Hepatocyte (in vitro differentiated cells): ENCODE measurements around the gene RAB33B. TPM values are rescaled to one million over a fixed set of nuclear protein-coding genes. Genes with fewer than 3 reads are reported as not detected.

Experiments
- DNase-seq: peaks from one replicate; pipeline ENCODE4 v3.0.0-alpha.2; 2016; ENCODE audit warnings: low spot score
- H2AFZ ChIP-seq: fragments of 200-600 bp; sonication (generic); 2 replicates; pipeline ENCODE4 v1.6.0; 2016; ENCODE audit warnings: antibody characterized with exemption, mild to moderate bottlenecking
- H3K27ac ChIP-seq: fragments of 200-600 bp; sonication (generic); 2 replicates; pipeline ENCODE4 v1.5.1; 2016; ENCODE audit warnings: mild to moderate bottlenecking
- H3K27me3 ChIP-seq: fragments of 200-600 bp; sonication (generic); 2 replicates; pipeline ENCODE4 v1.6.1; 2016
- H3K36me3 ChIP-seq: fragments of 200-600 bp; sonication (generic); replicated peaks from 2 replicates; pipeline ENCODE4 v1.5.1; 2016; ENCODE audit warnings: low read depth; ENCODE audit not compliant: insufficient read depth
- H3K4me1 ChIP-seq: fragments of 200-600 bp; sonication (generic); 2 replicates; pipeline ENCODE4 v1.5.1; 2016; ENCODE audit warnings: mild to moderate bottlenecking, moderate library complexity; ENCODE audit not compliant: insufficient read depth
- H3K4me2 ChIP-seq: fragments of 200-600 bp; sonication (generic); 2 replicates; pipeline ENCODE4 v1.6.0; 2016
- H3K4me3 ChIP-seq: fragments of 200-600 bp; sonication (generic); 2 replicates; pipeline ENCODE4 v1.5.1; 2016; ENCODE audit warnings: mild to moderate bottlenecking
- H3K79me2 ChIP-seq: fragments of 200-600 bp; sonication (generic); 2 replicates; pipeline ENCODE4 v1.6.0; 2017; ENCODE audit warnings: mild to moderate bottlenecking
- H3K9me2 ChIP-seq: fragments of 200-600 bp; sonication (generic); replicated peaks from 2 replicates; pipeline ENCODE4 v1.6.0; 2017; ENCODE audit warnings: mild to moderate bottlenecking; ENCODE audit not compliant: insufficient read depth
- H3K9me3 ChIP-seq: fragments of 200-600 bp; sonication (generic); 2 replicates; pipeline ENCODE4 v1.5.1; 2016; ENCODE audit warnings: low read depth, mild to moderate bottlenecking
- H4K20me1 ChIP-seq: fragments of 200-600 bp; sonication (generic); 2 replicates; pipeline ENCODE4 v1.6.0; 2016; ENCODE audit warnings: mild to moderate bottlenecking; ENCODE audit not compliant: insufficient read depth, poor library complexity, severe bottlenecking
- EZH2 ChIP-seq: fragments of 200-600 bp; sonication (generic); IDR thresholded peaks from 2 replicates; pipeline ENCODE4 v1.6.1; 2016; ENCODE audit warnings: antibody characterized with exemption, mild to moderate bottlenecking, borderline replicate concordance
- EZH2phosphoT487 ChIP-seq: fragments of 200-600 bp; sonication (generic); IDR thresholded peaks from one replicate; pipeline ENCODE4 v1.6.1; 2018; ENCODE audit warnings: antibody characterized with exemption, mild to moderate bottlenecking, low read depth, moderate library complexity; ENCODE audit not compliant: unreplicated experiment, severe bottlenecking
- WGBS: methylation state at CpG from one replicate; pipeline ENCODE4 v1.1.6; 2016; ENCODE audit warnings: low lambda C conversion rate; ENCODE audit errors: missing lambda C conversion rate; 5-methylcytosine and 5-hydroxymethylcytosine counted together
- polyA plus RNA-seq: library from polyadenylated mRNA; unstranded; fragments of >200 nt; fragmentation: Nextera tagmentation; extraction: Ambion mirVana; gene quantifications from 2 replicates; pipeline ENCODE4 v1.2.1, GENCODE V29; 2016
- total RNA-seq: library from RNA; depleted of rRNA; stranded (reverse); fragments of >200 nt; gene quantifications from 2 replicates; pipeline ENCODE4 v1.2.3, GENCODE V29; 2014
- TF ChIP-seq, protein P1 (sequence below): fragments of 200-600 bp; sonication (generic); IDR thresholded peaks from 2 replicates; pipeline ENCODE4 v1.5.1; 2016; ENCODE audit warnings: antibody characterized with exemption, mild to moderate bottlenecking; ENCODE audit not compliant: poor library complexity

RAB33B gene
- total and polyA plus RNA-seq, 2 experiments from 2014 or later, result 4.5 to 13.5 TPM

DNA sequence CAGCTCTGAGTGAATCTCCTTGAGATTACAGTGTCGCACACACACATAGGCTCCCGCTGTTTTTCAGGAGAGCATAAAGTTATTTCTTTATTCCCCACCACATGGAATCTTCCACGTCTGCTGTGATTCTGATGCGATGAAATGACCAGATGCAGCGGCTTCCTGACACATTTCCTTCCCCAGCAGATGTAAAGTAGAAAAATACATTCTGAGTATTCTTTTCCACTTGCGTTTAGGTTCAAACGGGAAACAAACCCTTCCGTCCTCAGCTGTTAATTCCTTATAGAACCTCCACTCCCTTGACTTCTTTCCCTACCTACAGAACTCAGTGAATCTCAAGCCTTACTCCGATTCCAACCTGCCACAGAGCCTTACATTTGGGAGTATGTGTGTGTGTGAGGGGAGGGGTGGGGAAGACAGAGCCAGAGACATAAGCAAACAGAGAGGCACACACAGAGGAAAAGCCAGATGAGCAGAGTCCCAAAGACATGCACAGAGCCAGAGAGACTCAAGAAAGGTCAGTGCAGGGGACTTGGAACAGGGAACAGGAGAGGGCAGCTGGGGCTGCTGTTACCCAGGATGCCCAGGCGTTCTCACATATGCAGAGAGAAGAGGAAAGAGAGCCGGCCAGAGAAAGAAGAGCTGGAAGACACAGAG is 54.8 kb downstream of the RAB33B start:
- H3K9me2 ChIP-seq, result no peaks in the 10 kb centered on the region
- no peaks in the 10 kb centered on the region for H3K27me3 ChIP-seq
- no peak overlapping the region for H3K27ac ChIP-seq
- TF ChIP-seq, protein P1, sequence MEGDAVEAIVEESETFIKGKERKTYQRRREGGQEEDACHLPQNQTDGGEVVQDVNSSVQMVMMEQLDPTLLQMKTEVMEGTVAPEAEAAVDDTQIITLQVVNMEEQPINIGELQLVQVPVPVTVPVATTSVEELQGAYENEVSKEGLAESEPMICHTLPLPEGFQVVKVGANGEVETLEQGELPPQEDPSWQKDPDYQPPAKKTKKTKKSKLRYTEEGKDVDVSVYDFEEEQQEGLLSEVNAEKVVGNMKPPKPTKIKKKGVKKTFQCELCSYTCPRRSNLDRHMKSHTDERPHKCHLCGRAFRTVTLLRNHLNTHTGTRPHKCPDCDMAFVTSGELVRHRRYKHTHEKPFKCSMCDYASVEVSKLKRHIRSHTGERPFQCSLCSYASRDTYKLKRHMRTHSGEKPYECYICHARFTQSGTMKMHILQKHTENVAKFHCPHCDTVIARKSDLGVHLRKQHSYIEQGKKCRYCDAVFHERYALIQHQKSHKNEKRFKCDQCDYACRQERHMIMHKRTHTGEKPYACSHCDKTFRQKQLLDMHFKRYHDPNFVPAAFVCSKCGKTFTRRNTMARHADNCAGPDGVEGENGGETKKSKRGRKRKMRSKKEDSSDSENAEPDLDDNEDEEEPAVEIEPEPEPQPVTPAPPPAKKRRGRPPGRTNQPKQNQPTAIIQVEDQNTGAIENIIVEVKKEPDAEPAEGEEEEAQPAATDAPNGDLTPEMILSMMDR, result no peak
- no peak for TF ChIP-seq EZH2
- TF ChIP-seq EZH2phosphoT487, result no peak
- H3K4me2 ChIP-seq, result no peak overlapping the region
- H3K9me3 ChIP-seq, result no peaks in the 10 kb centered on the region
- no peaks in the 10 kb centered on the region for H3K4me1 ChIP-seq
- no peaks in the 10 kb centered on the region for H3K79me2 ChIP-seq
- WGBS, result 96% methylated on average over 11 of the region's 11 CpGs
- no peaks in the 10 kb centered on the region for H3K36me3 ChIP-seq
- no peaks in the 10 kb centered on the region for H4K20me1 ChIP-seq
- no peak overlapping the region for H2AFZ ChIP-seq
- H3K4me3 ChIP-seq, result no peak overlapping the region
- DNase-seq, result no peak

DNA sequence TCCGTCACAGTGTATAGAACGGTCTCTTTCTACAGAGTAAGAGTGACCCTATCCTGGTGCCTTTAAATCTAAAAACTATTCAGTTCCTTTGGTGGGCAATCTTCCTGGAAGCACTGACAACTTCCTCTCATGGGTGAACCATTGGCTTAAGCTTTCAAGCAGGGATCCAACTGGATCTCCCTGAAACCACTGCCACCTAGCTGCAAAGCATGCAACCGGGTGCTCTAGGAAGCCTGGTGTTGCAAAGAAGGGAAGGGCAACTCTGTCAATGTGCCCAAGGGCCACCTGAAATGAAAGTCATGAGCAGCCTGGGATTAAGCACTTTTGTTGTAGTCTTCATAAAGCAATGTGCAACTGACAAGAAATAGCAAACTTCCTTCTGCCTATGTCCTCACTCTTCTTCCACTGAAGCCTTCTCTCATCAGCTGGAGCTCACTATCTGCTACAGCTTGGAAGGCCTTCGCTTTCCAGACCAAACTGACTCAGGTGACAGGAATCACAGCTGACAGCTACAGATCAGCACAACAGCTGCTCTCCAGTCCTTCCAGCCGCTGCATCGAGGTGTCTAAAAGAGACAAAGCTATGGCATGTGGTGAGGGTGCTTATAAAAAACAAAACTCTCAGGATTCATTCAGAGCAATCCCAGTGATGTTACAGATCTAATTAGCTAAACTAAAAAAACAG is 55.9 kb downstream of the RAB33B start:
- DNase-seq, result peak; percentile 46
- H3K4me3 ChIP-seq, result no peak overlapping the region
- H3K27ac ChIP-seq, result no peak overlapping the region
- no peaks in the 10 kb centered on the region for H3K36me3 ChIP-seq
- 89% methylated on average over 6 of the region's 6 CpGs for WGBS
- H4K20me1 ChIP-seq, result no peaks in the 10 kb centered on the region
- H3K27me3 ChIP-seq, result no peaks in the 10 kb centered on the region
- H3K9me2 ChIP-seq, result no peaks in the 10 kb centered on the region
- no peaks in the 10 kb centered on the region for H3K79me2 ChIP-seq
- H2AFZ ChIP-seq, result no peak overlapping the region
- no peaks in the 10 kb centered on the region for H3K9me3 ChIP-seq
- no peak overlapping the region for H3K4me2 ChIP-seq
- no peaks in the 10 kb centered on the region for H3K4me1 ChIP-seq
- TF ChIP-seq, protein P1, result peak; percentile 47
- no peak for TF ChIP-seq EZH2phosphoT487

DNA sequence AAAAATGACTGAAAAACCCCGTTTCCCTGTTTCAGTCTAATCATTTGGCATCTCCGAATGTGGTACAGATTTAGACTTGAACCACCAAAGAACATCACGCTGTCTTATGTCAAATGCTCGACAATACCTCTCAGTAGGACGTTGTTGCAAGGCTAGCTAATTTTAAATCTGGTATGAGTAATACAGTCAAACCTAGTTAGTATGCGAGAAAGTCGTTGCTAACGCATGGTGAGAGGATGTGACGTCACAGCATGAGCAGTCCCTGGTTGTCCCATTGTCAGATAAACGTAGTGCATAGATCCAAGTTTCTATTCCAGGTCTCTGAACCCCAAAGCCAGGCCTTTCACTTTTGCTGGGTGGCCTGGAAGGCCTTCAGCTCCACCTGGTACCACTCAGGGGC is 57.4 kb downstream of the RAB33B start:
- Histone ChIP-seq H3K4me2 (no peak overlapping the region), H4K20me1 (no peaks in the 10 kb centered on the region), H3K27me3 (no peaks in the 10 kb centered on the region), H3K36me3 (no peaks in the 10 kb centered on the region), H3K9me3 (no peaks in the 10 kb centered on the region), H3K27ac (no peak overlapping the region), H3K79me2 (no peaks in the 10 kb centered on the region), H3K4me1 (no peaks in the 10 kb centered on the region), H3K9me2 (no peaks in the 10 kb centered on the region), H2AFZ (no peak overlapping the region), H3K4me3 (no peak overlapping the region)
- 88% methylated on average over 10 of the region's 10 CpGs for WGBS
- TF ChIP-seq EZH2 (no peak), EZH2phosphoT487 (no peak)
- TF ChIP-seq, protein P1, result no peak
- no peak for DNase-seq
